ENCODE data around the gene CCN5.

Gene CCN5

DNA sequence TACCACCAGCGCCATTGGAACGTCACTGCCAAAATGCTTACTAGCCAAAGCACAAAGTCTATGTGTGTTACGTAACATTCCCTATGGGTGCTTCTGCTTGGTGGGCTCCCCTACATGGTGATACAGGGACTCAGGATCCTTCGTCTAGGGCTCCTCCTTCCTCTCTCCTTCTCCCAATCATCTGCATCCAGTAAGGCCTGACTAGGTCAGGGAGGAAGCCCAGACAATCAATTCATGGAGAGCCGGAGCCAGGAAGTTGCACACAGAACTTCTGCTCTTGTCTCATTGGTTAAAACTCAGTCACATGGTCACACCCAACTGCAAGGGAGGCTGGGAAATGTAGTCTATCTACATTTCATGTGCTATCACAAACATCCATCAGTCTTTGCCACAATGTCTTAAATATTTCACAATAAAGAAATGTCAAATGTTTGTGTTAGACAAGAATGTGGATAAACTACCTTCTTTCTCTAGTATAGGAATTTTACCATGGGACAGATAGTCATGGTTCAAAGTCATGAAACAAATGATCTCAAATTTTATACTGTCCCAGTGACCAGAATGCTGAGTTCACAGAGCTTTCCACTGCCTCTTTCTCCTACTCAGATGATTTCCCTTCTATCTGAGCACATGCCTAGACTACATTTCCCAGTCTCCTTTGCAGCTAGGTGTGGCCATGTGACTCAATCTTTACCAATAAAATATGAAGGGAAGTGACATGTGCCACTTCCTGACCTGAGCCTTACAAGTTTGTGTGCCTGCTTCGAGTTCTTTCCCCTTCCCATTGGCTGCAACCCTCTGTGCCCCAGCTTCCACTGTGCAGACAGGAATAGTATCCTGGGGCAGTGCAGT, 21.2 kb downstream of the CCN5 start:
- no peak for DNase-seq (ENCODE audit: low read depth in 3 of 3)

DNA sequence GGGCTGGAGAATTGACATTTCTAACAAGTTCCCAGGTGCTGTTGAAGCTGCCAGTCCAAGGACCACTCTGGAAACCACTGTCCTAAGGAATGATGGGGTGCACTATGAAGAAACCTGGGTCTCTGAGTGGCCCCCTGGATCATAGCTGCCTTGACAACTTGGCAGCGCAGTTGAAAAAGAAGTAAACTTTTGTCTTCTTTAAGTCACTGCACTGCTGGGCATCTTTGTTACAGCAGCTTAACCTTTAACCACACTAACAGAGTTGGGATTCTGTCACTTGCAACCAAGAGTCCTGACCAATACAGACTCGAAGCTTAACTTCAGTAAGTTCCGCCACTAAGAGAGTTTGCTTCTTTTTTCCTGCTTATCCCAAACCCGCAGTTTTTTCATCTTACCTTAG, 21.9 kb downstream of the CCN5 start:
- DNase-seq (ENCODE audit: low read depth in 3 of 3): no peak

DNA sequence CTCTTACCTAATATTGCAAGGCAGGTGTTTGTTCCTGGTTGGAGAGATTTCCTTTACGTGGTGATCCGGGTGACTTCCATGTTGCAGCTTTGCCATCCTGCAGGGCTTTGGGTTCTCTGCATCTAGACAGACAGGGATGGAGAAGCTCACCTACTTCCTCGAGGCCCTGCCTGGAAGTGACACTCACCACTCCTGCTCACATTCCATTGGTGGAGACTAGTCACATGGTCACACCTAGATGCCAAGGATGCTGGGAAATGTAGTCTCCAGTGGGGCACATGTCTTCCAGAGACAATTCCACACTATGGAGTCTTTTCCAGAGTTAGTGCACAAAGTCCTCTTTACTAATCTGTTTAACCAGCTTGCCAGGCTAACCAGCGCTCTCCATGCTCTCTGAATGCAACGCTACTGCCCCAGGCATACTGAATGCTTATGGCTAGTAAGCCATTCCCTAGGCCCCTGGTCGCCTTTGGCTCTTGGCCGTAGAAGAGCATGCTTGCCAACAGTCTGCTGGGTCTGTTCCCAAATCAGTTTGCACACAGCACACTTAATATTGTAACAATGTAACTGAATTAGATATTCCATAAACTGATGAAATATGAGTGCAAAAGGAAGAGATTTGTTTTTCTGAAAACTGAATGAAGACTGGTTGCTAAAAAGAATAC, 23.8 kb downstream of the CCN5 start:
- no peak for DNase-seq (ENCODE audit: low read depth in 3 of 3)

DNA sequence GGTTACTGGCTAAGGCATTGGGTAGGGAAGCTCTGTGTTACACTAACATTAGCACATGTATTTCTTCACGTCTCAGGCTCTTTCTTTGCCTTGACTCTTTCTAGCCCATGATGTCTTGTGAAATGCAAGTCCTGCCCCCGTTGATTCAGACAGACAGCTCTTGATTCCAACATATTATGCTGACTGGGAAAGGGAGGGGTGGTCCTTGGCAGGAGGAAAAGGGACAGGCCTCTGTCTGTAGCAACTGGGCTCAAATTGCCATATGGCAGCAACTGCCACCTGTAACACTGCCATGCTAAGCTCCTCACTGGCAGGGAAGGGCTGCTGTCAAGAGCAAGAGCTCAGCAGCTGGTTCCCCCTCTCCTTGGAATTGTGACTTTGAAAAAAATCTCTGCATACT, 24.8 kb downstream of the CCN5 start:
- DNase-seq (ENCODE audit: low read depth in 3 of 3): no peak

DNA sequence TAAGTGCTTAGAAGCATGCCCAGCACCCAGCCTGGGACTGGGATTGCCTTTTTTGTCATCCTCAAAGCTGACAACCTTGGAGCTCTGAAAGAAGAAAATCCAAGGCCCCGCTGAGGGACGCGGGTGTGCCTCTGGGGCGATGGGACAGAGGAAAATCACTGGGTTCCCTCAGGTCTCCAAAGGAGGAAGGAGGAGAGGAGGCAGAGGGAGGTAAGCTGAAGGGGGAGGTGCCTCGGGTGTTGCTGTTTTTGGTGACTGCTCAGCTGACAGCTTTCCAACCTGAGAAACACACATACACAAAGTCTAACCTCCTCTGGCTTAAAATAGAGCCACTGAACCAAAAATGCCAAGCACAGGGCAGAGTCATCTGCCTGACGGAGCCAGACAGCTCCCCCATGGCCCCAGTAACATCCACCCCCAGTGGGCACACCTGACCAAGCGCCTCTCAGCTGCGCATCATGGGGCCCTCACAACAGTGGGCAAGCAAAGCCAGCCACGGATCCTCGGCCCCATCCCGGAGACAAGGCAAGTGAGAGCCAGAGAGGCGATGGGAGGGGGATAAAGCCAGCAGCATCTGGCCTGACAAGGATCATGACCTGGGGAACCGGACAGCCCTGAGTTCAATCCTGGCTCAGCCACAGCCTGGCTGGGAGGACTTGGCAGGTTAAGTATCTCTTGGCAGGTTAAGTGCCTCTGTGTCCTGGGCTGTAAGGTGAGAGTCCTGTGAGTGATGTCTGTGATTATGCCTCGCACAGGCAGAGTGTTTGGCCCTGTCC, 27.3 kb downstream of the CCN5 start:
- DNase-seq (ENCODE audit: low read depth in 3 of 3): no peak

DNA sequence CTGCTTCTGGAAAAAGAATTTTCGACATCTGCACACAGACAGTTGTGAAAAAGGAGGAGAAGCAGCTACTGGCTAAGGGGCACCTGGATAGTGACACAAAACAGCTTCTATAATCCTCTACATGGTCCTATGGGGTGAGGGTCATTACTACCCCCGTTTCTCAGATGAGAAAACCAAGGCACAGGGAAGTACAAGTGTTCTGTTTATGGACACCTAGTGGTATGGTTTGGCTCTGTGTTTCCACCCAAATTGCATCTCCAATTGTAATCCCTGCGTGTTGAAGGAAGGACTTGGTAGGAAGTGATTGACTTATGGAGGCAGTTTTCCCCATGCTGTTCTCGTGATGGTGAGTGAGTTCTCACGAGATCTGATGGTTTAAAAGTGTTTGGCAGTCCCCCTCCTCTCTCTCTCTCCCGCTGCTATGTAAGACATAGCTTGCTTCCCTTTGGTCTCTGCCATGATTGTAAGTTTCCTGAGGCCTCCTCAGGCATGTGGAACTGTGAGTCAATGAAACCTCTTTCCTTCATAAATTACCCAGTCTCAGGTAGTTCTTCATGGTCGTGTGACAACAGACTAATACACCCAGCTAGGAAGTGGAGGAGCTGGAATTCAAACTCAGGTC, 28.0 kb downstream of the CCN5 start:
- no peak for DNase-seq (ENCODE audit: low read depth in 3 of 3)

DNA sequence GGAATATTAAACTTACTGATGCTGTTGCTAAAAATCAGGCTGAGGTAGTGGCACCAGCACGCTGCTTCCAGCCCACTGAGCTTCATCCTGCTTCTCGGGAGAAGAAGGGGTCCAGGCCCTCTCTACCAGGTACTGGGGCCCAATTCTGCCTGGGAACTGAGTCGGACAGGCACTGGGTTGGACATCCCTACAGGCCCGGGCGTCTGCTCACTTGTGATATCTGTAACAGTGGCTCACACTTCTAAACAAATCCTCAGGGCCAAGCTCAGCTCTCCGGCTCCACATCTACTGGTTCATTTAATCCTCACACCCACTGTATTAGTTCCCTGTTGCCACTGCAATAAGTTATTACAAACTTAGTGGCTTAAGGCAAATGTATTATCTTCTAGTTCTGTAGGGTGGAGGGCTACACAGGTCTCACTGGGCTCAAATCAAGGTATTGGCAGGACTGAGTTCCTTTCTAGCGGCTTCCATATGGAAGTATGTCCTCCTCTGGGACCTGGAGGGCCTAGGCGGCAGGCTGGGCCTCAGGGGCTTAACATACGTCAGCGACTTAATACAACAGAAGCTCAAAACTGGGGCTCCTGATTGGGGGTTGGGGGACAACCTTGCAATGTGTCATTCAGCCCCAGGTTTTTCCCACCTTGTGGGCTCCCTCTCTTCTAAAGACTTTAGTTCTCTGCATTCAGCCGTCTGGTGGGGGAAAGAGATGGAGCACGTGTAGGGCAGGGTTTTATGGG, 28.9 kb downstream of the CCN5 start:
- no peak for DNase-seq (ENCODE audit: low read depth in 3 of 3)

DNA sequence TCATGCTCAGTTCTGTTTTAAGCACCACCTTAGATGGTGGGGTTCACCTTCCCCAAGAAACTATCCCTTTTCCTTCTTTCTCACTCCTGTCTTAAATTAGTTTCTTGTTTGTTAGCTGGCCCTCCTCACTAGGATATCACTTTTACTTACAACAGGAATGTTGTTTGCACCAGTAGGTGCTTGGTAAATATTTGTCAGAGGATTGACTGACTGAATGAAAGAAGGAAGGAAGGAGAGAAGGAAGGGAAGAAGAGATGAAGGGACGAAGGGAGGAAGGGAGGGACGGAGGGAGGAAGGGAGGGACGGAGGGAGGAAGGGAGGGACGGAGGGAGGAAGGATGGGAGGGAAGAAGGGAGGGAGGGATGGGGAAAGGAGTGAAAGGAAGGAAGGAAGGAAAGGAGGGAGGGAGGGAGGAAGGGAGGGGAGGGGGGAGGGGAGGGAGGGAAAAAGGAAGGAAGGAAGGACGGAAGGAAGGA, 30.0 kb downstream of the CCN5 start:
- no peak for DNase-seq (ENCODE audit: low read depth in 3 of 3)

DNA sequence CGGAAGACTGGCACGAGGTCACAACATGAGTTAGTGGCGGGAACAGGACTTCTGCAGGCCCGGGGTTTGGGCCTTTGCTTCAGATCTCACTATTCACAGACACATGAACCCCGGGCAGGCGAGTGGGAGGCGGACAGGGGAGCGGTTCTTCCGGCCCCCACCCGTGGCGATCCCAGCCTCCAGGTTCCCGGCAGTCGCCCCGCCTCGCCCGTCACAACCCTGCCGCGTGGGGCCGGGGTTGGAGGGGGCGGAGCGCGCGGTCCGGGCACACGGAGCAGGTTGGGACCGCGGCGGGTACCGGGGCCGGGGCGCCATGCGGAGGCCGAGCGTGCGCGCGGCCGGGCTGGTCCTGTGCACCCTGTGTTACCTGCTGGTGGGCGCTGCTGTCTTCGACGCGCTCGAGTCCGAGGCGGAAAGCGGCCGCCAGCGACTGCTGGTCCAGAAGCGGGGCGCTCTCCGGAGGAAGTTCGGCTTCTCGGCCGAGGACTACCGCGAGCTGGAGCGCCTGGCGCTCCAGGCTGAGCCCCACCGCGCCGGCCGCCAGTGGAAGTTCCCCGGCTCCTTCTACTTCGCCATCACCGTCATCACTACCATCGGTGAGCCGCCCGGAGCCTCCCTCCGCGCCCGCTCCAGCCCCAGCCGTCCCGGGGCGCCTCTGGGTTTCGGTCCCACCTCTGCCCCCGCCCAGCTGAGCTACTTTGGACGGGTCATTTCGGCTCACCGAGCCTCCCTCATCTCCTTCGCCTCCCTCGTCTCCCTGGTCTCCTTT, 30.6 kb downstream of the CCN5 start, which contains the start of gene KCNK15:
Gene KCNK15, plus strand, starts transcription at position 268 of the 769 bp plus-strand sequence. Its CDS starts 46 bp downstream, at position 314.
- DNase-seq (ENCODE audit: low read depth in 3 of 3): peak; percentile 38 to 52 (median 52)

DNA sequence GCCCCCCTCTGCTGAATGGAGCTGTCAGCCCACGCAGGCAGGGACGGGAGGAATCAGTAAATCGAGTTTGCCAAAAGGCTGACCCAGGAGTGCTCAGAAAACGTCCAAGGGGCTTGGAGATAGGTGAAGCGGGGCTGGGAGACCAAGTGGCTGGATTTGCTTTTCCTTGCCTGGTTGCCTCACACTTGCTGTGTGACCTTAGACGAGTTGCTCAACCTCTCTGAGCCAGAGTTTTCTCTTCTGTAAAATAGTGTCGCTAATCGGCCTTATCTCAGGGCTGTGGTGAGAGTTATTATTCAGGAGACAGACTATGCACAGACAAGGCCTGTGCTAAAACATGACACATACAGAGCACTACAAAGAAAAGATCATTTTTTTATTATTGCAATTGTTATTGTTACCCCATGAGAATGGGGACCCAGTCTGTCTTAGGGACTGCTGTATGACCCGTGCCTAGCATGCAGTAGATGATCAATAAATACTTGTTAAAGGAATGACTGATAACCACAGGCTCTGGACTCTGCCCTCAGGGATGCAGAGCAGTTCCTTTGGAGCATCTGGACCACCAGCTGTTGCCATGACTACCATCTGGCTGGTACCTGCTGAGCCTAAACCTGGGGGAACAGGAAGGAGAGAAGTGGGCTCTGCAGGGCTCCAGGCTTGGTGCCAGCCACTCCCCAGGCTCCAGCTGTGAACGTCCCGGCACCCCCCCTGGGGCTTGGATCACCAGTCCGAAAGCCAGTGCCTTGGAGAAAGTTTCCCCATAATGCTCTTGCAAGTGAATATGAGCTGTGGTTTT, 31.4 kb downstream of the CCN5 start:
- DNase-seq (ENCODE audit: low read depth in 3 of 3): no peak

DNA sequence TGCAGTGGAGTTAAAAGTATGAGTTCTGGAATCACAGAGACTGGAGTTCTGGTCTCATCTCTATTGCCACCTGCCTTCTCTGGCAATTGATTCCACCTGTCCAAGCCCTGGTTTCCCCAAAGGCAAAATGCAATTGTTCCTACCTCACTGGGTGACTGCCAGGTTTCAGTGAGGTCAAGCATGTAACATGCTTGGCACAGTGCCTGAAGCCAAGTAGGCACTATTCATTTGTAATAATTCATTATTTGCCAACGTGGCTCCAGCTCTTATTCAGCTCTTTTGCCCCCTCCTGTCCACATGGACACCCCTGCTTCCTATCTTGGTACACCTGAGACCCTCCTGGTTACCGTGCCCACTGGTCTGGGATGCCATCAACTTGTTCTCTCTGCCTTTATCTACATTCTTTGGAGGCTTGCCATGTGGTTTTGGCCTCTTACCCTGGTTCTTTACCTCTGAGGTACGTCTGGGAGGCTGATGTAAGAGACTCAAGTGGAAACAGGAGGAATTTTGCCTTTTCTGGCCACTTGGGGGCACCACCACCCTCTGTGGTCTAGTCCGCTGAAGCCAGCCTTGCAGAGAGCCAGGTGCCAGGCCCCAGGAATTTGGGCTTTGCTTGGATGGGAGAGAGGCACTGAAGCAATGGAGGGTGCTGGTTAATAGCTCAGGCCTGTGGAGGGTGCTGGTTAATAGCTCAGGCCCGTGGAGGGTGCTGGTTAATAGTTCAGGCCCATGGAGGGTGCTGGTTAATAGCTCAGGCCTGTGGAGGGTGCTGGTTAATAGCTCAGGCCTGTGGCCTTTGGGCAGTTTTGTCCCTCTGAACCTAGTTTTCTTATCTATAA, 32.2 kb downstream of the CCN5 start:
- DNase-seq (ENCODE audit: low read depth in 3 of 3): peak; percentile 31 to 39 (median 31)

DNA sequence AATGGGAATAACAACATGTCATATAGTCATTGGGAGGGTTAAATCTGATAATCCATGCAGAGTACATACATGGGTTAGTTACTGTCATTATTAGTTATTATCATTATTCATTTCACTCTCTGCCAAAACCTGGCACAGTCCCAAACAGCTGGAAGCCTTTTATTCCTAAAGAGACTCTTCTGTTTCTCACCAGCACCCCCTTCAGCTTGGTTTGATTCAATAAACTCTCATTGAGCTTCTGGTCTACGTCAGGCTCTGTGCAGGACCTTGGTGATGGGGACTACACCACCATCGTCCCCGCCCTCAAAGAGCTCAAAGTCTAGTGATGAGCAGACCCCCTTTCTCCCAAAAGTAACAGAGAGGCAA, 32.8 kb downstream of the CCN5 start:
- DNase-seq (ENCODE audit: low read depth in 3 of 3): no peak

DNA sequence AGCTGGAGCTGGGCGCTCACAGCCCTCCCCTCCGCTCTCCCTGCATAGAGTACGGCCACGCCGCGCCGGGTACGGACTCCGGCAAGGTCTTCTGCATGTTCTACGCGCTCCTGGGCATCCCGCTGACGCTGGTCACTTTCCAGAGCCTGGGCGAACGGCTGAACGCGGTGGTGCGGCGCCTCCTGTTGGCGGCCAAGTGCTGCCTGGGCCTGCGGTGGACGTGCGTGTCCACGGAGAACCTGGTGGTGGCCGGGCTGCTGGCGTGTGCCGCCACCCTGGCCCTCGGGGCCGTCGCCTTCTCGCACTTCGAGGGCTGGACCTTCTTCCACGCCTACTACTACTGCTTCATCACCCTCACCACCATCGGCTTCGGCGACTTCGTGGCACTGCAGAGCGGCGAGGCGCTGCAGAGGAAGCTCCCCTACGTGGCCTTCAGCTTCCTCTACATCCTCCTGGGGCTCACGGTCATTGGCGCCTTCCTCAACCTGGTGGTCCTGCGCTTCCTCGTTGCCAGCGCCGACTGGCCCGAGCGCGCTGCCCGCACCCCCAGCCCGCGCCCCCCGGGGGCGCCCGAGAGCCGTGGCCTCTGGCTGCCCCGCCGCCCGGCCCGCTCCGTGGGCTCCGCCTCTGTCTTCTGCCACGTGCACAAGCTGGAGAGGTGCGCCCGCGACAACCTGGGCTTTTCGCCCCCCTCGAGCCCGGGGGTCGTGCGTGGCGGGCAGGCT, 35.1 kb downstream of the CCN5 start:
- DNase-seq (ENCODE audit: low read depth in 3 of 3): no peak

DNA sequence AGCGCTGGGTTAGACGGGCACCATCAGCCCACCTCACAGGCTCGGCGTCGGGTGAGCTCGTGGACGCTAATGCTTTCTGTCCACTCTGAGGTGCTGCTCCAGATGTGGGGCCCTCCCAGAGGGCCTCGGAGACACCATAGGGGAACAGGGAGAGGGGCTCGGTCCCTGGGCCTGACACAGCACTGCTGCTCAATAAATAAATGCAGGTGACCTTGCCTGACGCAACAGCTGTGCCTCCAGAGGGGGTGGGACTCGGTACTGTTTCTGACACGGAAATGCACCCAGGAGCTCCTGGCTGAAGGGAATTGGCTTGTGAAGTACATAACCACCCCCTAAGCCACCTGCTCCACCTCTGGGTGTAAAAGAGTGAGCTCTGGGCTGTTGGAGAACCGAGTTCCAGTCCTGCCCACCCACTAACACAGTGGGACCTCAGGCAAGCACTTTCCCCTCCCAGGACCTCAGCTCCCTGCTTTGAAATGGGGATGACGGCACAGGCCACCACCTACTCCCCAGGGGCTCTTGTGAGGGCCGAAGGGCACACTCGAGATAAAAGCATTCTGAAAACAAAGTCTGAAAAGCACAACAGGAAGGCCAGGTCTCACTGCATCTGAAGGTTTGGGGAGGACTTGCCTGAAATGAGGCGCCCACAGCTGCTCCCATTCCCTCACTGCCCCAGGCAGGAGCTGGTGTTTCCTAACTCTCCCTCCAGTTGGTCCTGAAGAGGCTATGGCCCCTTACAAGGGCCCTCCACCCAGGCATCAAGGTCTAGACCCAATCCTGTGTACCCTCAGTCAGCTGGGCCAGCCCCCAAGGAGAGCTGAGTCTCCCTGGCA, 37.1 kb downstream of the CCN5 start:
- no peak for DNase-seq (ENCODE audit: low read depth in 3 of 3)

DNA sequence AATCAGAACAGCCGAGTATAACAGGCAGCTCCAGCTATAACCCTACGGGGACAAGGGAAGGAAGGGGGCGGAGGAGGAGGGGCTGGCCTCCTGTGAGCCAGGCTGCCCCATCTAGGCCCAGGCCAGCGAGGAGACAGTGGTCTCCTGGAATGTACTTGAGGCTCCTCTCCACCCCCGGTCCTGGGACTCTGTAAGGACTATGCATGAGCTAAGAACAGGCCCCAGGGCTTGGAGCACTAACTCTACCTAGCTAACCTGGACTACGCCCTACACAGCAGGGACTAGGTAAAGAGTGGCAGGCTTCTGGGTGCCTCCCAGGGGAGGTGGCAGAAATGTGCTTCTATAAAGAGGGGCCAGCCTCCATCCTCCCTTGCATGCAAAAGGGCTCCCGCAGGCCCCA, 39.4 kb downstream of the CCN5 start:
- DNase-seq (ENCODE audit: low read depth in 3 of 3): no peak

DNA sequence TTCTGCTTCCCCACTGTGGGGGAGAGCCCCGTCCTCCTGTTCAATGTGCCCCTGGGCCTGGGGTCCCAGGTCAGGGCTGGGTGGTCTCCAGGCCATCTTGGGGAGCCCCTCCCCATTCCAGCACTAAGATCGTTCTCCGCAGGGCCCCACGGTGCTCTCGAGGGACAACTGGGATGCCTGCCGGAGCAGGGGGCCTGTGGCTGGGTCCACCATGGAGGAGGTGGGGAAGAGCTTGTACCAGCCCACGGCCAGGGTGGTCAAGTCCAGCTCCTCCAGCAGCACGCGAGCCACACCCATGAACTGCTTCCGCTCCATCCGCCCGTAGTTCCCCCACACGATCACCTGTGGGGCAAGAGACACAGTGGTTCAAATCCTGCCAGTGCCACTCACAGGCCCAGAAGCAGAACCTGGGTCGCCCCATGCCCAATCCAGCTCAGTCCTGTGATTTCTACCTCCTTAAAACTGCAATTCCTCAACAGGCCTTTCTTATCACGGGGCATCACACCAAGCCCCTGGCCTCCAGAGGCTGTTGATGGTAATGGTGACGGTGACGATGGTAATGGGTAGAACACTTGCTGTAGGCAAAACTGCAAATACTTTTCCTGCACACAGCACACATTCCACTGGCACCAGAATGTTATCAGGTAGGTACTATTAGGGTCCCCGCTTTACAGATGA, 41.0 kb downstream of the CCN5 start:
- no peak for DNase-seq (ENCODE audit: low read depth in 3 of 3)

DNA sequence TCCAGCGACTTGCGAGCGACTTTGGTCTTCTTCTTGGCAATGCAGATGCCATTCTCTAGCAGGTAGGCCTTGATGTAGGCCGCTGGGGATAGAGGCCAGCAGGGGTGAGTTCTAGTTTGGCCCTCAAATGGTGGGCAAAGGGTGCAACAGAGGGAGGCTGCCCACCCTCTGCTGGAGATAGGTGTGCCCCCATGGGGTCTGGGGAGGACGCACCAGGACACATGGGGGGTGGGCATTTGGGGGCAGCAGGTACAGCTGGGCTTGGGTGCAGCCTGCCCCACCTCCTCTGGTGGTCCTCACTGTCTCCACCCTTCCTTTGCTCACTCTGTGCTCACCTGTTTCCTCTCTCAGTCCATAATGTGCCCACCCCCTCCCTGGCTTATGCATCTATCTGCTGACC, 41.8 kb downstream of the CCN5 start:
- no peak for DNase-seq (ENCODE audit: low read depth in 3 of 3)

Measured in stimulated activated CD4-positive, alpha-beta T cell treated with anti-CD3 and anti-CD28 coated beads, TNF-alpha, amount 100 ng/mL, for 4 hours (primary cell).